Skeletal muscle tissue (tissue), 4 donors: ENCODE data around the gene RABIF. TPM values are rescaled to one million over a fixed set of nuclear protein-coding genes. Genes with fewer than 3 reads are reported as not detected.
A peak's percentile ranks its signal among the peaks of the same experiment; 100 is the strongest.
"Not testable (repeated sequence)": the region's sequence is repeated elsewhere in the genome, so short reads cannot be mapped to it uniquely, and the experiment has no call there.

Experiments used
- H3K27ac ChIP-seq: one replicate; pipeline ENCODE4 v1.7.0; 2013; ENCODE audit warnings: mild to moderate bottlenecking, low read depth, low read length, inconsistent platforms
- H3K27me3 ChIP-seq, 3 donors: one replicate each; pipeline ENCODE4 v1.7.0; 2013; ENCODE audit warnings: low read length in 3 of 3; ENCODE audit not compliant: control insufficient read depth in 3 of 3, insufficient read depth in 3 of 3
- H3K36me3 ChIP-seq, 3 donors: one replicate each; pipeline ENCODE4 v1.7.0; 2013; ENCODE audit warnings: low read length in 3 of 3; ENCODE audit not compliant: control insufficient read depth in 3 of 3, insufficient read depth in 3 of 3
- H3K4me1 ChIP-seq, 3 donors: one replicate each; pipeline ENCODE4 v1.7.0; 2013; ENCODE audit warnings: low read length in 3 of 3, mild to moderate bottlenecking in 3 of 3; ENCODE audit not compliant: control insufficient read depth in 3 of 3, insufficient read depth in 3 of 3
- H3K4me3 ChIP-seq, 3 donors: one replicate each; pipeline ENCODE4 v1.7.0; 2013; ENCODE audit warnings: low read length in 3 of 3
- H3K9ac ChIP-seq, 3 donors: one replicate each; pipeline ENCODE4 v1.7.0; 2013; ENCODE audit warnings: low read length in 3 of 3, mild to moderate bottlenecking in 3 of 3, moderate library complexity in 2 of 3, low read depth in 1 of 3
- H3K9me3 ChIP-seq, 3 donors: one replicate each; pipeline ENCODE4 v1.7.0; 2013; ENCODE audit warnings: low read length in 3 of 3; ENCODE audit not compliant: control insufficient read depth in 3 of 3
- total RNA-seq: library from RNA; depleted of rRNA; stranded (reverse); fragments of >200 nt; gene quantifications from one replicate; pipeline ENCODE4 v1.2.3, GENCODE V29; 2014
- donor health status: Osteomylitis.

RABIF gene
- total RNA-seq, 1 donor from 2014 or later: 6.8 TPM

DNA sequence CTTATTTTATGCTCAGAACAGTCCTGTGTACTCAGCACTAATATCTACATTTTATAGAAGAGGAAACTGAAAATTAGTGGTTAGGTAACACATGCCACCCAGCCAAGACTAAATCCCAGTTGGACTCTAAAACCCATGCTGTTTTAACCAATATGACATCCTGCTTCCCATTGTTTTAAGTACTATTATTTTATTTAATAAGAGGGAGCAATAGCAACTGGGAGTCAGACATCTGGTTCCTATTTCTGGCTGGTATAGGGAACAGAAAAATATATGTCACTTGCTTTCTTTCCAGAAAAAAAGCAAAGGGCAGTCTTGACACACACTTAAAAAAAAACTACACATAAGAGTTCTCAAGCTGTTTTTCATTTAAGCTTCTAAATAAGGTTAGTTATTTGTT, 26.2 kb upstream of the RABIF start:
- peaks cover 32 to 73% (median 67%) of the 10 kb centered on the region in 3 donors for H3K36me3 ChIP-seq
- no peaks in the 10 kb centered on the region for H3K27me3 ChIP-seq
- no peak overlapping the region for H3K9ac ChIP-seq
- H3K4me1 ChIP-seq: no peaks in the 10 kb centered on the region
- no peak overlapping the region for H3K4me3 ChIP-seq
- H3K27ac ChIP-seq: no peak overlapping the region
- no peaks in the 10 kb centered on the region for H3K9me3 ChIP-seq

DNA sequence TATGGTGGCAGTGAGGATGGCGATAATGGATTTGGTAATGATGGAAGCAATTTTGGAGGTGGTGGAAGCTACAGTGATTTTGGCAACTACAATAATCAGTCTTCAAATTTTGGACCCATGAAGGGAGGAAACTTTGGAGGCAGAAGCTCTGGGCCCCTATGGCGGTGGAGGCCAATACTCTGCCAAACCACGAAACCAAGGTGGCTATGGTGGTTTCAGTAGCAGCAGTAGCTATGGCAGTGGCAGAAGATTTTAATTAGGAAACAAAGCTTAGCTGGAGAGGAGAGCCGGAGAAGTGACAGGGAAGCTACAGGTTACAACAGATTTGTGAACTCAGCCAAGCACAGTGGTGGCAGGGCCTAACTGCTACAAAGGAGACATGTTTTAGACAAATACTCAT, 23.5 kb upstream of the RABIF start:
- H3K4me3 ChIP-seq, H3K4me1 ChIP-seq, H3K9me3 ChIP-seq, H3K27ac ChIP-seq, H3K9ac ChIP-seq, H3K27me3 ChIP-seq: not testable (repeated sequence)
- peaks cover 34 to 80% (median 73%) of the 10 kb centered on the region in 3 donors for H3K36me3 ChIP-seq

DNA sequence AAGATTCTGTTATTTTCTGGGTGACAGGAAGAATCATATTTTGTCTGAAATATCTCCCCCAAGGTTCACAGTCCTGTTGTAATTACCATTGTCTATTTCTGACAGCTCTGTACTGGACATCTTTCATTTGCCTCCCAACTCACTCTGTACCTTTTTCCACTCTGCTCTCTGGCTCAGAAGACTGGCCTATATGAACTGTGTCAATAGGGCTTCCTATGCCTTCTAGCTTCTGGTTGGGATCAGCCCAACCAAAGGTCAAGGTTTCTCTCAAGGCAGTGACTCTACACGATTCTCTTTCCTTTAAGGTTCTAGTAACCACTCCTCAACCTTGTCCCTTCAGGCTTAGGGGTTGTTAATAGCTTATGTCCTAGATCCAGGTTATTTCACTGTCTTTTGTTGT, 20.5 kb upstream of the RABIF start:
- Histone ChIP-seq H3K9me3 (no peaks in the 10 kb centered on the region), H3K4me3 (no peak overlapping the region), H3K4me1 (no peaks in the 10 kb centered on the region), H3K9ac (no peak overlapping the region), H3K36me3 (peaks cover 25 to 65% (median 60%) of the 10 kb centered on the region in 3 donors), H3K27ac (no peak overlapping the region), H3K27me3 (no peaks in the 10 kb centered on the region)

- Histone ChIP-seq H3K4me1 (no peaks in the 10 kb centered on the region), H3K4me3 (no peak overlapping the region), H3K9ac (no peak overlapping the region), H3K27me3 (no peaks in the 10 kb centered on the region), H3K9me3 (no peaks in the 10 kb centered on the region), H3K36me3 (peaks cover 24 to 65% (median 57%) of the 10 kb centered on the region in 3 donors), H3K27ac (no peak overlapping the region)
Measured at GRCh38 chr1:202908998-202909397, 20.0 kb upstream of the RABIF start.

- Histone ChIP-seq H3K9ac (no peak overlapping the region), H3K4me3 (no peak overlapping the region), H3K9me3 (no peaks in the 10 kb centered on the region), H3K27me3 (no peaks in the 10 kb centered on the region), H3K36me3 (peaks cover 18 to 40% (median 37%) of the 10 kb centered on the region in 3 donors), H3K27ac (no peak overlapping the region), H3K4me1 (no peaks in the 10 kb centered on the region)
Measured at GRCh38 chr1:202905331-202905730, 16.4 kb upstream of the RABIF start.

DNA sequence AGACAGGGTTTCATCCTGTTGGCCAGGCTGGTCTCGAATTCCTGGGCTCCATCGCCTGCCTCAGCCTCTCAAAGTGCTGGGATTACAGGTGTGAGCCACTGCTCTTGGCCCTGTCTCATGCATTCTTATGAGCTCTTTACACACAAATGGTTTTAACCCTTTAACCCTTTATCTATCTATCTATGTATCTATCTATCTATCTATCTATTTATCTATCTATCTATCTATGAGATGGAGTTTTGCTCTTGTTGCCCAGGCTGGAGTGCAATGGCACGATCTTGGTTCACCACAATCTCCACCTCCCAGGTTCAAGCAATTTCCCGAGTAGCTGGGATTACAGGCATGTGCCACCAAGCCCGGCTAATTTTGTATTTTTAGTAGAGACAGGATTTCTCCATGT, 14.9 kb upstream of the RABIF start:
- not testable (repeated sequence) for H3K27me3 ChIP-seq, H3K9me3 ChIP-seq, H3K4me1 ChIP-seq, H3K9ac ChIP-seq, H3K4me3 ChIP-seq, H3K27ac ChIP-seq
- peaks cover 19 to 28% (median 23%) of the 10 kb centered on the region in 3 donors for H3K36me3 ChIP-seq

DNA sequence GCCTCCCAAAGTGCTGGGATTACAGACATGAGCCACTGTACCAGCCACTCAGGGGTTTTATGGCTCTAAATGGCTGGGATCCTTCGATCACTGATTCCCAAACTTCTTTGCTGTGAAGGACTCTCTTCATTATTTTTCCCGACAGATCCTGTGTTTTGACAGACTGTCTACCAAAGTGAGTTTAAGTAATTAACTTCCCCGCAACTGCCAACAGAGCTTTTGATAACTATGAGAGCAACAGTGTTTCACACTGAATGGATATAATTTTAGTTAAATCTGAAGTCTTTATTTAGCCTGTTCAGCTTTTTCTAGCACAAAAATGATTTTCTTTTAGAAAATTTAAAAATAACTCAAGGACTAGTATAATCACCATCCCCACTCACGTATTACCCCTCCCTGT, 12.6 kb upstream of the RABIF start:
- peaks cover 15 to 21% (median 15%) of the 10 kb centered on the region in 3 donors for H3K36me3 ChIP-seq
- H3K4me1 ChIP-seq: no peaks in the 10 kb centered on the region
- no peak overlapping the region for H3K27ac ChIP-seq
- H3K9ac ChIP-seq: no peak overlapping the region
- H3K27me3 ChIP-seq: no peaks in the 10 kb centered on the region
- no peaks in the 10 kb centered on the region for H3K9me3 ChIP-seq
- no peak overlapping the region for H3K4me3 ChIP-seq

GRCh38 chr1:202892501-202892900, 3.6 kb upstream of the RABIF start:
- Histone ChIP-seq H3K36me3 (peaks cover 41 to 61% (median 49%) of the 10 kb centered on the region in 3 donors), H3K4me3 (no peak overlapping the region), H3K9ac (no peak overlapping the region), H3K9me3 (no peaks in the 10 kb centered on the region), H3K27ac (no peak overlapping the region), H3K4me1 (peaks cover 6 to 9% (median 7%) of the 10 kb centered on the region in 3 donors), H3K27me3 (no peaks in the 10 kb centered on the region)

- peaks cover 33 to 47% (median 35%) of the 10 kb centered on the region in 3 donors for H3K36me3 ChIP-seq
Measured at GRCh38 chr1:202890392-202890791, 1.4 kb upstream of the RABIF start.

GRCh38 chr1:202888221-202888530, 773 bp downstream of the RABIF start:
- Histone ChIP-seq H3K27ac (peak overlapping the region; percentile 87), H3K9ac (peak overlapping the region; percentile 84 to 87 (median 86)), H3K4me1 (peaks cover 6 to 9% (median 7%) of the 10 kb centered on the region in 3 donors), H3K4me3 (peak overlapping the region; percentile 83 to 91 (median 85)), H3K27me3 (no peaks in the 10 kb centered on the region), H3K36me3 (peaks cover 21 to 27% (median 24%) of the 10 kb centered on the region in 3 donors), H3K9me3 (no peaks in the 10 kb centered on the region)

More at GRCh38 chr1:202890392-202890791, 1.4 kb upstream of the RABIF start:
- H3K27me3 ChIP-seq: no peaks in the 10 kb centered on the region
- no peak overlapping the region for H3K4me3 ChIP-seq
- peaks cover 6 to 9% (median 7%) of the 10 kb centered on the region in 3 donors for H3K4me1 ChIP-seq
- no peak overlapping the region for H3K27ac ChIP-seq
- H3K9ac ChIP-seq: no peak overlapping the region
- no peaks in the 10 kb centered on the region for H3K9me3 ChIP-seq
